ENCODE results near the gene DCAF5. TPM values are rescaled to one million over a fixed set of nuclear protein-coding genes. Genes with fewer than 3 reads are reported as not detected.
A peak's percentile ranks its signal among the peaks of the same experiment; 100 is the strongest.

The DCAF5 gene
- polyA plus RNA-seq, 12 donors, result 37.4 to 61.2 (median 45.2) TPM; not detected in 1

DNA sequence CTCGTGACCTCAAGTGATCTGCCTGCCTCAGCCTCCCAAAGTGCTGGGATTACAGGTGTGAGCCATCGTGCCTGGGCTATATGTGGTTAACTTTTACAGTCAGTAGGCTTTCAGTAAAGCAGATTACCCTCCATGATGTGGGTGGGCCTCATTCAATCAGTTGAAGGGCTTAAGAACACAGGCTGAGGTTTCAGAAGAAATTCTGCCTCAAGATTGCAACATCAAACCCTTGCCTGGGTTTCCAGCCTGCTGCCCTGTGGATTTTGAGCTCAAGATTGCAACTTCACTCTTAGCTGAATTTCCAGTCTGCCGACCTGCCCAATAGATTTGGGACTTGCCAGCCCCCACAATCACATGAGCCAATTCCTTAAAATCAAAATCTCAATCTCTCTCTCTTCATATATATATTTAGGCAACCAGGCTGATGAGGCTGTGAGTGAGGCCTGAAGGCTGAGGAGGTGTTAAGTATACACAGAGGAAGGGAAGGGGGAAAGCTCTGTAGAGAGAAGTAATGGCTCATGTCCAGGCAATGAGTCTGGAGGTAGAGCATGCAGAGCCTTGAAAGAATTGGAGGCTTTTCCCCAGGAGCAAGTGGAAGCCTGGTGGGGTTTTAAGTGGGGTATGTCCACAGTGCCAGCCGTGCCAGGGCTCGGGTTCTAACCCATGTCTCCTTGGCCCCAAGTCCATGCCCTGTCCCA lies 140.5 kb downstream of the DCAF5 start:
- no peak for DNase-seq

DNA sequence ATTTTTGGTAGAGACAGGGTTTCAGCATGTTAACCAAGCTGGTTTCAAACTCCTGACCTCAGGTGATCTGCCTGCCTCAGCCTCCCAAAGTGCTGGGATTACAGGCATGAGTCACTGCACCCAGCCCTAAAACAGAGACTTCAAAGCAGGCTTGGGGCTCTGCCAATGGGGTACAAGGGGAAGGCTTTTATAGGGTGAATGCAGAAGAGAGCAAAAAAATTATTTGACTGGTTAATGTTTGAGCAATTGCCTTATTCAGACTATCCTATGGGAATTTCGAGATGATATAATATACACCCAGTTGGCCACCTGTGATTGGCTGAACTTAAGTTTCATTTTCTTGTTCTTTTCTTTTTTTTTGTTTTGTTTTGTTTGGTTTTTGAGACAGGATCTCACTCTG lies 142.3 kb downstream of the DCAF5 start:
- no peak for DNase-seq

- DNase-seq, result peak; percentile 49
These were observed 144.5 kb downstream of the DCAF5 start for GRCh38 chr14:69008421-69008884.

DNA sequence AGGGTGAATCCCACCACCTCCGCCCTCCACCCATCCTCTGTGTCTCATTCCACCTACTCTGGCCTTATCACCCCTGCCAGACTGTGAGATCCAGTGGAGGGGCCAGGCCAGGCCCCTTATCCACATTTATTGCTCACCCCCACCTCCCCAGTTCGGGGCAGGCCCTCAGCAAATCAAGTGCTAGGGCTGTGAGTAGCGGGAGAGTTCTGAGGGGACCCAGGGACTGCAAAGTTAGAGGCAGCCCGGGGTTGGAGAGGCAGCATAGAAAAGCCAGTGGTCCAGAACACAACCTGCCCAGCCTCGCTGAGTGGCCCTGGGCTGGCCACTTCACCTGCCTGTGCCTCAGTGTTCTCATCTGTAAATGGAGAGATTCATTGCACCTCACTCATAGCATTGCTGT lies 146.6 kb downstream of the DCAF5 start:
- DNase-seq, result no peak

GRCh38 chr14:69005432-69006148 lies 147.3 kb downstream of the DCAF5 start:
- peak; percentile 39 for DNase-seq

DNA sequence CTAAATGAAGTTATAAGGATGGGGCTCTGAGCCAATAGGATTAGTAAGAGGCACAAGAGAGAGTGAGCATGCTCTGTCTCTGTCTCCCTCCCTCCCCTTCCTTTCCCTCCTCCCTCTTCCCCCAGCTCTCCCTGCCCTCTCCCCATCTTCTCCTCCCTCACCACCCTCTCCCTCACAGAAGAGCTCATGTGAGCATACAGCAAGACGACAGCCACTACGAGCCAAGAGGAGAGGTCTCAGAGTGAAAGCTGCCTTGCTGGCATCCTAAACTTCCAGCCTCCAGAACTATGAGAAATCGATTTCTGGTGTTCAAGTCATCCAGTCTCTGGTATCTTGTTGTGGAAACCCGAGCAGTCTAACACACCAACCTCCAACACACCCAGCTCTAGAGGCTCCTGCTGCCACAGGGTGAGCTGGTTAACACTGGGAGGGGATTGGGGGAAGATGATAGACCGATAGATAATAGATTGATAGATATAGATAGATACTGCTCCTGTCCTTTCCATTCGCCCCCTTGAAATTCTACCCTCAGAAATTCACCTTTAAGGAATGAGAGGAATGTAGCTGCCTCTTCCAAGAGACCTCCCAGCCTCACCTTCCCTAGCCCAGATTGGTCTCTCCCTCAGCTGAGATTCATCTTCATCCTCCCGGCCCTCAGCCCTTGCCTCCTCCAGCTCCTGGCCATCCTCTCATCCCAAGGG lies 148.0 kb downstream of the DCAF5 start:
- no peak for DNase-seq

GRCh38 chr14:69003626-69004025 lies 149.3 kb downstream of the DCAF5 start:
- no peak for DNase-seq

GRCh38 chr14:69002069-69002468 lies 150.8 kb downstream of the DCAF5 start:
- no peak for DNase-seq

GRCh38 chr14:69001375-69001774 lies 151.5 kb downstream of the DCAF5 start:
- DNase-seq, result no peak

Other genes starting within 250 kb of the DCAF5 start
- 10 to 100 TPM in 11 of 12 donors, not detected in 1; 36.6 to 76.0 (median 44.0) TPM for gene ACTN1, start 173.8 kb downstream of the DCAF5 start, polyA plus RNA-seq (ENCODE audit: insufficient read length in 12 of 12)
- gene EXD2, start 38.4 kb upstream of the DCAF5 start, polyA plus RNA-seq (ENCODE audit: insufficient read length in 12 of 12), result 10 to 100 TPM in 11 of 12 donors, not detected in 1; 14.8 to 21.1 (median 16.5) TPM
- 10 to 100 TPM in 11 of 12 donors, not detected in 1; 21.3 to 64.5 (median 28.7) TPM for gene GALNT16, start 107.0 kb upstream of the DCAF5 start, polyA plus RNA-seq (ENCODE audit: insufficient read length in 12 of 12)
- gene ERH, start 245.2 kb upstream of the DCAF5 start, polyA plus RNA-seq (ENCODE audit: insufficient read length in 12 of 12), result 100 to 1,000 TPM; 127 to 669 (median 174) TPM
- 10 to 100 TPM in 11 of 12 donors, not detected in 1; 27.0 to 41.5 (median 32.4) TPM for gene SLC39A9, start 245.6 kb upstream of the DCAF5 start, polyA plus RNA-seq (ENCODE audit: insufficient read length in 12 of 12)